Stomach (tissue), 9 donors: ENCODE data around the gene FHOD3. TPM values are rescaled to one million over a fixed set of nuclear protein-coding genes. Genes with fewer than 3 reads are reported as not detected.
A peak's percentile ranks its signal among the peaks of the same experiment; 100 is the strongest.
"Not testable (repeated sequence)": the region's sequence is repeated elsewhere in the genome, so short reads cannot be mapped to it uniquely, and the experiment has no call there.

Source experiments
- DNase-seq, 2 donors: peaks; one replicate each; pipeline versions ENCODE4 v3.0.0 to v3.0.0-alpha.2; 2013 to 2019
- H3K27ac ChIP-seq, 5 donors: fragments of 200-600 bp in 4 of 5; sonication (generic) in 4 of 5; one replicate each; pipeline ENCODE4 v1.5.1; 2013 to 2019; ENCODE audit warnings: mild to moderate bottlenecking in 1 of 5, moderate library complexity in 1 of 5
- H3K27me3 ChIP-seq, 3 donors: fragments of 200-600 bp; sonication (generic); one replicate each; pipeline ENCODE4 v1.5.1; 2017 to 2019; ENCODE audit warnings: mixed run types in 1 of 3
- H3K36me3 ChIP-seq, 4 donors: fragments of 200-600 bp; sonication (generic); 1 replicate in 3 of 4; 2 replicates in 1 of 4; pipeline ENCODE4 v1.5.1; 2016 to 2019
- H3K4me1 ChIP-seq, 4 donors: fragments of 200-600 bp; sonication (generic); one replicate each; pipeline ENCODE4 v1.5.1; 2016 to 2019
- H3K4me3 ChIP-seq, 4 donors: fragments of 200-600 bp; sonication (generic) in 3 of 4; one replicate each; pipeline ENCODE4 v1.5.1; 2016 to 2019; ENCODE audit warnings: mild to moderate bottlenecking in 1 of 4
- H3K9me3 ChIP-seq, 4 donors: fragments of 200-600 bp; sonication (generic); one replicate each; pipeline ENCODE4 v1.5.1; 2016 to 2019
- EP300 ChIP-seq: sonication (generic); formaldehyde crosslinking; IDR thresholded peaks from one replicate; pipeline ENCODE4 v1.6.1; 2017; ENCODE audit warnings: antibody characterized with exemption
- POLR2A ChIP-seq, 4 donors: fragments of 450-650 bp; IDR thresholded peaks; one replicate each; pipeline ENCODE4 v1.6.1; 2016; ENCODE audit warnings: antibody characterized with exemption in 4 of 4, control low read depth in 2 of 4, mild to moderate bottlenecking in 1 of 4, moderate library complexity in 1 of 4
- POLR2AphosphoS5 ChIP-seq, 3 donors: sonication (generic); formaldehyde crosslinking; IDR thresholded peaks; one replicate each; pipeline ENCODE4 v1.6.1; 2016; ENCODE audit warnings: antibody characterized with exemption in 3 of 3
- WGBS, 5 donors: extraction: QIAGEN DNeasy Blood & Tissue Kit in 3 of 5; methylation state at CpG; one replicate each; pipeline versions ENCODE4 v1.1.5 to v1.1.7; 2013 to 2018; 5-methylcytosine and 5-hydroxymethylcytosine counted together
- intact Hi-C: fragments of 100-400 bp; cut with DNase I; formaldehyde crosslinking; loops from one replicate; pipeline ENCODE4 v1.15.1; 2023; ENCODE audit warnings: low total_unique reads
- polyA plus RNA-seq, 3 donors: library from polyadenylated mRNA; stranded (reverse); fragments of 200-250 nt; gene quantifications; one replicate each; pipeline ENCODE4 v1.2.3, GENCODE V29; 2013
- total RNA-seq, 5 donors: library from RNA; depleted of rRNA; stranded (reverse); fragments of >200 nt; gene quantifications; one replicate each; pipeline versions ENCODE4 v1.1.0 to v1.2.3, GENCODE V29; 2014 to 2016
- TF ChIP-seq, protein P1 (sequence below), 7 experiments: fragments of 450-650 bp in 4 of 7; fragments of 200-600 bp in 3 of 7; sonication (generic) in 3 of 7; IDR thresholded peaks; one replicate each; pipeline ENCODE4 v1.5.1; 2016 to 2019; ENCODE audit warnings: antibody characterized with exemption in 7 of 7, control low read depth in 2 of 7, mild to moderate bottlenecking in 1 of 7
- donor health status: healthy with polysubstance abuse.
- donor health status: Bipolar disorder and iron deficiency.
- donor health status: healthy.

FHOD3 gene
- total and polyA plus RNA-seq, 8 donors, result under 0.01 to 9.1 (median 4.6) TPM

DNA sequence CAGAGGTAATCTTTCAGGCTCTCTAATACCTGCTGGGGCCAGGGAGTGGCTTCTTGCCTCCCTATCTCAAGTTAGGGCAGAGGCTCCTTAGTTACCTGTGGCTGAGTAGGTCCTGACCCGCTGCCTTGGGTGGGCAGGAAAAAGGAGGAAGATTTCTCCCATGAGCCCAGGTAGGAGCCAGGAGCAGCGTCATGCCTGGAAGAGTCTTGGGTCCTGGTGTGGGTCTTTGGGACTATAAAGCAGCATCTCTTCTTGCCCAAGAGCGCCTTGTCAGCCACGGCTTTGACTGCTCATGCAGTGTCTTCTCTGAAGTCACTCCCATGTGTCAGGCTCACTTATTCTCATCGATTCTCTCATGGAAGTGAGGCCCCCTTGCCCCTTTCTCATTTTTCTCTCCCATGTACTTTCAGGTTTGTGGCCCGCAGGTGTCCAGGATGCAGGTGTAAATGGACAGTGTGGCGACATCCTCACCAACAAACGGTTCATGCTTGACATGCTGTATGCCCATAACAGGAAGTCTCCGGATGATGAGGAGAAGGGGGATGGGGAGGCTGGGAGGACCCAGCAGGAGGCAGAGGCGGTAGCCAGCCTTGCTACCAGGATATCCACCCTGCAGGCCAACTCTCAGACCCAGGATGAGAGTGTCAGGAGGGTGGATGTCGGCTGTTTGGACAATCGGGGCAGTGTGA is 420.1 kb downstream of the FHOD3 start:
- DNase-seq, result no peak
- no peak overlapping the region for H3K4me3 ChIP-seq
- no peak overlapping the region for H3K27ac ChIP-seq
- H3K27me3 ChIP-seq, result no peaks in the 10 kb centered on the region
- TF ChIP-seq, protein P1, sequence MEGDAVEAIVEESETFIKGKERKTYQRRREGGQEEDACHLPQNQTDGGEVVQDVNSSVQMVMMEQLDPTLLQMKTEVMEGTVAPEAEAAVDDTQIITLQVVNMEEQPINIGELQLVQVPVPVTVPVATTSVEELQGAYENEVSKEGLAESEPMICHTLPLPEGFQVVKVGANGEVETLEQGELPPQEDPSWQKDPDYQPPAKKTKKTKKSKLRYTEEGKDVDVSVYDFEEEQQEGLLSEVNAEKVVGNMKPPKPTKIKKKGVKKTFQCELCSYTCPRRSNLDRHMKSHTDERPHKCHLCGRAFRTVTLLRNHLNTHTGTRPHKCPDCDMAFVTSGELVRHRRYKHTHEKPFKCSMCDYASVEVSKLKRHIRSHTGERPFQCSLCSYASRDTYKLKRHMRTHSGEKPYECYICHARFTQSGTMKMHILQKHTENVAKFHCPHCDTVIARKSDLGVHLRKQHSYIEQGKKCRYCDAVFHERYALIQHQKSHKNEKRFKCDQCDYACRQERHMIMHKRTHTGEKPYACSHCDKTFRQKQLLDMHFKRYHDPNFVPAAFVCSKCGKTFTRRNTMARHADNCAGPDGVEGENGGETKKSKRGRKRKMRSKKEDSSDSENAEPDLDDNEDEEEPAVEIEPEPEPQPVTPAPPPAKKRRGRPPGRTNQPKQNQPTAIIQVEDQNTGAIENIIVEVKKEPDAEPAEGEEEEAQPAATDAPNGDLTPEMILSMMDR (IDR thresholded peaks at IDR 0.05), result no peak
- no peaks in the 10 kb centered on the region for H3K36me3 ChIP-seq
- H3K4me1 ChIP-seq, result no peaks in the 10 kb centered on the region
- 79 to 87% (median 85%) methylated on average over 12 of the region's 12 CpGs for WGBS, 5 donors
- H3K9me3 ChIP-seq, result no peaks in the 10 kb centered on the region
- intact Hi-C loops, result no loop called here

DNA sequence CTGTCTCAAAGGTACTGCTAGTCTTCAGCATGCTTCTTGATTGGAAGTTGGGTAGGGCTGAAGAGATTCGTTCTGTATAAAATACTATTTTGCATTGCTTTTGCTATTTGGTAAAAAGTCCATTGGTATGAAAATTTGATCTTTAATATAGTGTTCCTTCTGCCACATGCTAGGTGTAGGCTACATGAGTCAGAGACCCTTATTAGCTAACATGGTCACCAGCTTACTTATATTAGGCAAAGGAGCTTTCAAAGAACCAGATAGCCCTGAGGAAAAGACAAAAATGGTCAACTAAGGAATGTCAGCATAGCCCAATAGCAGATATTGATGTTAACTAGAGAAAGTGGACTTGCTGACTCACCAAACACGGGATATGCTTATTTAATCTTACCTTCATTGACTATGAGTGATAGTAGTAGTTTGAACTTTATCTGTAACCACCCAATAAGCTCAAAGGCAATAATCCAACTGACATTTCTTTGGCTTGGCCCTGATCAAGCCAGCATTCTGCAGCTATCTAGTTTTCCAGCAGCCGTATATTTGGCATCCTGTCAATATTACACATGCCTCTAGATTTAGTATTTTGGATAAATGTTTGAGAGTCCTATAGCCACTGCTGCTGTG is 421.3 kb downstream of the FHOD3 start:
- H3K36me3 ChIP-seq, result no peaks in the 10 kb centered on the region
- no peak for DNase-seq
- H3K4me3 ChIP-seq, result no peak overlapping the region
- H3K27ac ChIP-seq, result no peak overlapping the region
- no peaks in the 10 kb centered on the region for H3K9me3 ChIP-seq
- WGBS, 5 donors, result 48 to 56% (median 55%) methylated on average over 3 of the region's 3 CpGs
- H3K27me3 ChIP-seq, result no peaks in the 10 kb centered on the region
- no peak for TF ChIP-seq EP300
- TF ChIP-seq, protein P1 (IDR thresholded peaks at IDR 0.05), result no peak
- no peak for TF ChIP-seq POLR2AphosphoS5 (IDR thresholded peaks at IDR 0.05)
- TF ChIP-seq POLR2A (IDR thresholded peaks at IDR 0.05), result no peak
- intact Hi-C loops, result no loop called here
- no peaks in the 10 kb centered on the region for H3K4me1 ChIP-seq

DNA sequence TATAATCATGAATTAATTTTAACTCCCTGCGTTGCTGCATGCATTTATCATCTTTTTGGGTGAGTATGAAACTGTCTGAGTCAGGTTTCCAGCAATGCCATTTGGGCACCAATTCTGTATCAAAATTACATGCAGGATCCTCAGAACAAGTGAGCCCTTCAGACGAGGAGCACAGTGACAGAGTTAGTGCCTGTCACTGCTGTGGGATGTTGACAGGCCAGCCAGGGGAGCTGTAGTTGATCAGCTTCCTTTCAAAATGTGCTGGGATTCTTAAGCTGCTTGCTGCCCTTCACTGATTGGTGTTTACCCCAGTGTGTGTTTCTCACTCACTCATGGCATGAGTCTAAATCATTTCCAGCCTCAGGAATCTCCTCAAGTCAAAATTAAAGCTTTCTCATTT is 422.1 kb downstream of the FHOD3 start:
- Histone ChIP-seq H3K4me3 (no peak overlapping the region), H3K27ac (no peak overlapping the region), H3K27me3 (no peaks in the 10 kb centered on the region), H3K9me3 (no peaks in the 10 kb centered on the region), H3K36me3 (no peaks in the 10 kb centered on the region), H3K4me1 (peaks cover 0 to 7% (median 0%) of the 10 kb centered on the region in 4 donors)
- DNase-seq, result no peak
- intact Hi-C loops, result no loop called here
- 34 to 70% (median 57%) methylated on average over 2 of the region's 2 CpGs for WGBS, 5 donors
- TF ChIP-seq, protein P1 (IDR thresholded peaks at IDR 0.05), result no peak
- TF ChIP-seq POLR2A (IDR thresholded peaks at IDR 0.05) (no peak), POLR2AphosphoS5 (IDR thresholded peaks at IDR 0.05) (no peak), EP300 (no peak)

DNA sequence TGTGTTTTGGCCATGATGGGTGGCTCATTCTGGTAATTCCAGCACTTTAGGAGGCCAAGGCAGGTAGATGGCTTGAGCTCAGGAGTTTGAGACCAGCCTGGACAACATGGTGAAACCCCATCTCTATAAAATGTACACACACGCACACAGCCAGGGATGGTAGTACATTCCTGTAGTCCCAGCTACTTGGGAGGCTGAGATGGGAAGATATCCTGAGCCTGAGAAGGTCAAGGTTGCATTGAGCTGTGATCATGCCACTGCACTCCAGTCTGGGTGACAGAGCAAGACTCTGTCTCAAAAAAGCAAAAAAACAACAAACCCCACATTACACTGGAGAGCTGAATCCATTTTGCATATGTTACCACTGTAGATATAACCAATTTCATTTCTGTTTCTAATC is 423.8 kb downstream of the FHOD3 start:
- H3K4me3 ChIP-seq, DNase-seq, H3K9me3 ChIP-seq, intact Hi-C loops, H3K36me3 ChIP-seq, H3K27ac ChIP-seq, H3K27me3 ChIP-seq: not testable (repeated sequence)
- 88 to 100% (median 92%) methylated on average over 1 of the region's 1 CpG for WGBS, 5 donors
- peaks cover 0 to 11% (median 0%) of the 10 kb centered on the region in 4 donors for H3K4me1 ChIP-seq

DNA sequence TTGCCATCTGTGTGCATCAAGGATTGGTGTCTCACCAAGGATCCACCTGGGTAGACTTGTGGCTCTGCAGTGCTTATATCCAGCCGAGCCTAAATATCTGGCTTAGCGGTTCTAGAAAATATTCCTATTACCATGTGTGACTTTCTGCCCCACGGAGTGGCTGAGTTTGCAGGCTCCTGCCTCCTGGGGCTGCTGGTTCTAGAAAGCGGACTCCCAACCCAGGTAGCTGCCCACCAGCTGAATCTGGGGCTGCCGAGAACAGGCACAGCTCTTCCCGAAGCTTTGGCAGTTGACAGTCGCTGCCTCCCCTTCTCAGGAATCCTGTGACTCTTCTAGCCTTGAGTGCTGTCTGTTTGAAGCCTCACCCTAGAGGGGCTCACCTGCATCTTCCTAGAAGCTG is 426.7 kb downstream of the FHOD3 start:
- TF ChIP-seq POLR2AphosphoS5 (IDR thresholded peaks at IDR 0.05) (no peak), EP300 (no peak), POLR2A (IDR thresholded peaks at IDR 0.05) (no peak)
- TF ChIP-seq, protein P1 (IDR thresholded peaks at IDR 0.05), result no peak
- Histone ChIP-seq H3K27ac (peak overlapping the region in 2 of 5 donors; percentile 24 to 39), H3K27me3 (no peaks in the 10 kb centered on the region), H3K4me3 (peak overlapping the region in 3 of 4 donors; percentile 10 to 24 (median 10)), H3K4me1 (peaks cover 0 to 11% (median 0%) of the 10 kb centered on the region in 4 donors), H3K36me3 (no peaks in the 10 kb centered on the region), H3K9me3 (no peaks in the 10 kb centered on the region)
- 68 to 81% (median 74%) methylated on average over 7 of the region's 7 CpGs for WGBS, 5 donors
- no peak for DNase-seq
- intact Hi-C loops, result no loop called here
